GM13977 (cell line): ENCODE data around the gene TCN1.
"Not testable (repeated sequence)": the region's sequence is repeated elsewhere in the genome, so short reads cannot be mapped to it uniquely, and the experiment has no call there.

Source experiments
- DNase-seq: peaks from one replicate; pipeline ENCODE4 v3.0.0; 2012; ENCODE audit warnings: low spot score
- in situ Hi-C: fragments of 300-500 bp; cut with MboI; formaldehyde crosslinking; loops from one replicate; pipeline ENCODE4 v1.12.0; 2022; ENCODE audit warnings: low sequenced_read_pairs, low pct_unique_long_range_greater_than_20kb, mixed read lengths, inconsistent platforms; ENCODE audit not compliant: unreplicated experiment
- TF ChIP-seq, protein P1 (sequence below): IDR thresholded peaks from 2 replicates; pipeline ENCODE4 v1.5.1; 2012; ENCODE audit warnings: mild to moderate bottlenecking, control low read depth; ENCODE audit not compliant: insufficient read depth; ENCODE audit errors: extremely low read depth, missing control alignments

Gene TCN1

DNA sequence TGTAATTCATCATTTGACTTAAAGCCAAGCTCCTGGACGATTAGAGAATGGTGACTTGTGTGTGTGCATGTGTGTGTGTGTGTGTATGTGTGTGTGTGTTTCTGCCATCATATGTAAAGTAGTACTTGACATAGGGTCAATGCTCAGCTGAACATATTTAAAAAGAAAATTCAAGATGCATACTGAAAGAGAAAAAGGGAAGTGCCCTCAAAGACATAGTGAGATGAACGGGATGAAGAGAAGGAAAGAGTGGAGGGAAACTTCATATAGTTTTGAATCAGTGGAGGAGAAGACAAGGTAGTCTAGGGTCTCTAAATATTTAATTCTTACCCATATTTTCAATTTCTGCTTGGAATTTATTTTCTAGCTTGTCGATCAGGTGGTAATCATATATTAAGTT is 4.0 kb downstream of the TCN1 start:
- no peak for DNase-seq
- TF ChIP-seq, protein P1, sequence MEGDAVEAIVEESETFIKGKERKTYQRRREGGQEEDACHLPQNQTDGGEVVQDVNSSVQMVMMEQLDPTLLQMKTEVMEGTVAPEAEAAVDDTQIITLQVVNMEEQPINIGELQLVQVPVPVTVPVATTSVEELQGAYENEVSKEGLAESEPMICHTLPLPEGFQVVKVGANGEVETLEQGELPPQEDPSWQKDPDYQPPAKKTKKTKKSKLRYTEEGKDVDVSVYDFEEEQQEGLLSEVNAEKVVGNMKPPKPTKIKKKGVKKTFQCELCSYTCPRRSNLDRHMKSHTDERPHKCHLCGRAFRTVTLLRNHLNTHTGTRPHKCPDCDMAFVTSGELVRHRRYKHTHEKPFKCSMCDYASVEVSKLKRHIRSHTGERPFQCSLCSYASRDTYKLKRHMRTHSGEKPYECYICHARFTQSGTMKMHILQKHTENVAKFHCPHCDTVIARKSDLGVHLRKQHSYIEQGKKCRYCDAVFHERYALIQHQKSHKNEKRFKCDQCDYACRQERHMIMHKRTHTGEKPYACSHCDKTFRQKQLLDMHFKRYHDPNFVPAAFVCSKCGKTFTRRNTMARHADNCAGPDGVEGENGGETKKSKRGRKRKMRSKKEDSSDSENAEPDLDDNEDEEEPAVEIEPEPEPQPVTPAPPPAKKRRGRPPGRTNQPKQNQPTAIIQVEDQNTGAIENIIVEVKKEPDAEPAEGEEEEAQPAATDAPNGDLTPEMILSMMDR = no peak
- in situ Hi-C loops = no loop called here

DNA sequence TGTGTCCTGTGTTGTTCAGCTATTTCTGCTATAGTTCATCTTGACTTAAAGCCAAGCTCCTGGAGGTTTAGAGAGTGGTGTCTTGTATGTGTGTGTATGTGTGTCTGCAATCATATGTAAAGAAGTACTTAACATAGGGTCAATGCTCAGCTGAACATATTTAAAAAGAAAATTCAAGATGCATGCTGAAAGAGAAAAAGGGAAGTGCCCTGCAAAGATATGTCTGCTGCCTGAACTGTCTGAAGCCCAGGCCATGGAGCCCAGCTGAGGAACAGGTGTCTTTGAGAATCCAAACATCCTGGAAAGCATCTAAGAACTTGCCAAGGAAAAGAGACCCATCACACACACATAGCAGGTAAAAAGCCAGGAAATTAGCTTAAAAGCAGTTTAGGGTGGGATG is 6.6 kb downstream of the TCN1 start:
- in situ Hi-C loops = no loop called here
- DNase-seq = no peak

DNA sequence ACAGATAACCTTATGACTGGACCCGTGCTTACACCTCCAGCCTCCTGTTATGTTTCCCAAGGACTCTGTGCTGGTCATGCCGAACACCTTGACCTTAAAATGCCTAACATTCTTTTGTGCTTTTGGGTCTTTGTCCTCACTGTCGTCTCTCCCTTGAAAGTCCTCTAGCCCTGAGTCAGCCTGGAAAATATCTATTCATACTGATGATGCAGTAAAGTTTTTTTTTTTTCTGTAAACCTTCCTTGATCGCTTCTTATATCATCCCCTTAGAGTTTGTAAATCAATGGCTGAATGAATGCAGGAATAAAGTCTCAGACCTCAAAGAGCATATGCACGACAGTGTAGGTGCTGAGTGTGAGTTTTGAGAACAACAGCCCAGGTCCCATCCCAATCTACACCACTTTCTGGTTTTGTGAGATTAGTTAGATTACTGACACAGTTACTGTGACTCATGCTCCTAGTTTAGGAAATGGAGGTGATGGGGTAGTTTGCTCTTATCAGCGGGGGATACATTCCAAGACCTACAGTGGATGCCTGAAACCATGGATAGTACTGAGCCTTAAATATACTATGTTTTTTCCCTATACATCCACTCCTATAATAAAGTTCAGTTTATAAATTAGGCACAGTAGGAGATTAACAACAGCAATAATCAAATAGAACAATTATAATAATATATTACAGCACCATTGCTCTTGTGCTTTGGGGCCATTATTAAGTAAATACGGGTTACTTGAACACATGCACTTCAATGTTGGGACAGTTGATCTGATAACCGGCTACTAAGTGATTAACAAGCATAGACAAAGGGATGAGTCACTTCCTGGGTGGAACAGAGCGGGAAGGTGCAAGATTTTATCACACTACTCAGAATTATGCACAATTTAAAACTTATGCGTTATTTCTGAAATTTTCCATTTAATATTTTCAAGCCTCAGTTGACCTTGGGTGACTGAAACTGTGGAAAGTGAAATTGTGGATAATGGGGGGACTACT is 8.6 kb downstream of the TCN1 start:
- DNase-seq = no peak
- in situ Hi-C loops = no loop called here
- TF ChIP-seq, protein P1 = no peak

More for the DNA sequence above, 6.6 kb downstream of the TCN1 start:
- TF ChIP-seq, protein P1 = no peak

DNA sequence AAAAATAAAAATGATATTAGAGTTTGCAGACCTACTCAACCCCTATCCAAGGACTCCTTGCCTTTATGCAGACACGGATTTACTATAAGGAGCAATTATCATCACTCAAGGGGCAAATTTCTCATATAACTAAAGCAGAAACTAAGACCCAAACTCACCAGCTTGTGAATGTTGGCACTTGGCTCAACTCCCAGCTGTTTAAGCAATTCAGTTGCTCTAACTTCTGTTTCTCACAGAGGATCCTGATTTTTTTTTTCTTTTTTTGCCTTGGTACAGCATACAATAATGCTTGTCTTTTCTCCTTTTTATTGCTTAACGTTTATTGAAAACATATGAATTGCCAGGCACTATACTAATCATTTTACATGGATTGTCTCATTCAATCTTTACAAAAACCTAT is 11.4 kb downstream of the TCN1 start:
- TF ChIP-seq, protein P1 = no peak
- in situ Hi-C loops = no loop called here
- no peak for DNase-seq

DNA sequence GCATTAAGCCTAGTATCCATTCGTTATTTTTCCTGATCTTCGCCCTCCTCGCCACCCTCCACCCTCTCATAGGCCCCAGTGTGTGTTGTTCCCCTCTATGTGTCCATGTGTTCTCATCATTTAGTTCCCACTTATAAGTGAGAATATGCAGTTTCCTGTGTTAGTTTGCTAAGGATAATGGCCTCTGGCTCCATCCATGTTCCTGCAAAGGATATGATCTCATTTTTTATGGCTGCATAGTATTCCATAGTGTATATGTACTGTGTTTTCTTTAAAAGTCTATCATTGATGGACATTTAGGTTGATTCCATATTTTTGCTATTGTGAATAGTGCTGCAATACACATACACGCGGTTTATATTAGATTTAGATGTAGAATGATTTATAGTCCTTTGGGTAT is 14.9 kb downstream of the TCN1 start:
- DNase-seq, in situ Hi-C loops: not testable (repeated sequence)

DNA sequence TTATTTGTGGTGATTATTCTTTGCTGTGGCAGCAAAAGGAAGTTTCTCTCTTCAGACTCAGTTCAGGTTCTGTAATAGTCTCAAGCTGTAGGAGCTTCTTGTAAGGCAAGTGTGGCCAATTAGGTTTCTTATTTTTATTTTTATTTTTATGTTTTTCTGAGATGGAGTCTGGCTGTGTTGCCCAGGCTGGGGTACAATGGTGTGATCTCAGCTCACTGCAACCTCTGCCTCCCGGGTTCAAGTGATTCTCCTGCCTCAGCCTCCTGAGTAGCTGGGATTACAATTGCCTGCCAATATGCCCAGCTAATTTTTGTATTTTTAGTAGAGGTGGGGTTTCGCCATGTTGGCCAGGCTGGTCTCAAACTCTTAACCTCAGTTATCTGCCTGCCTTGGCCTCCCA is 16.7 kb downstream of the TCN1 start:
- DNase-seq, in situ Hi-C loops: not testable (repeated sequence)

DNA sequence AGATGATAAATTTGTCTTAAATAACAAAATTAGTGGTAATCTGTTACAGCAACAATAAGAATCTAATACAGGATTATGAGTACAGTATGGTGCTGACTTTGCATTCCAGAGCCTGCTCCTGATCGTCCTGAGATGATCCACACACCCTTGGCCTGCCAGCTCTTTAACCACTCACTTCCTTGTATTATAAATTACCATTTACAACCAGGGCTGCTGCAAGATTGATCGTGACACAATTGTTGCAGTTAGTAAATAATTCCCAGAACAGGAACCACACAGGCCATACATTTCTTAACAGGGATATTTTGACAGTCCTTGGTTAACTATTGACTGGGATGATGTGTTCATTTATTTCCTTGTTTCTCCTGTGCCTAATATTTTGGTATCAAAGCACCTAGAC is 17.2 kb downstream of the TCN1 start:
- TF ChIP-seq, protein P1 = no peak
- DNase-seq = no peak
- in situ Hi-C loops = no loop called here

DNA sequence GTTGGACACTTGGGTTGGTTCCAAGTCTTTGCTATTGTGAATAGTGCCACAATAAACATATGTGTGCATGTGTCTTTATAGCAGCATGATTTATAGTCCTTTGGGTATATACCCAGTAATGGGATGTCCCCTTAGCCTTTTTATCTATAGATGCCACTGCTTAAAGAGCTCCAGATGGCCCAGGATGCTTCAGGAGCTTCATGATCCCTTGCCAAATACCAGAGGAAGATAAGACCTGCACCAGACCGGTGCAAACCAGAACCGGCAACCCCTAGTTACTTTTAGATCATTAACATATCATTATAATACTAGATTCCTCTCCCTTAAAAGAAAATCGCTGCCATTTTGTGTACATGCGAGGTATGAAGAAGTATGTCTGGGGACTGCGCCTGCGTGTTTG is 17.8 kb downstream of the TCN1 start:
- in situ Hi-C loops, DNase-seq: not testable (repeated sequence)
